Stimulated activated CD8-positive, alpha-beta memory T cell treated with anti-CD3 and anti-CD28 coated beads, Interleukin-4, amount 100 ng/mL, for 1 hour (primary cell): Measurements from ENCODE around the gene ZXDC.

ENCODE experiments used
- DNase-seq, 2 donors: peaks; one replicate each; pipeline ENCODE4 v3.0.0-alpha.2; 2020; ENCODE audit warnings: low read depth in 2 of 2, low spot score in 1 of 2

ZXDC gene

DNA sequence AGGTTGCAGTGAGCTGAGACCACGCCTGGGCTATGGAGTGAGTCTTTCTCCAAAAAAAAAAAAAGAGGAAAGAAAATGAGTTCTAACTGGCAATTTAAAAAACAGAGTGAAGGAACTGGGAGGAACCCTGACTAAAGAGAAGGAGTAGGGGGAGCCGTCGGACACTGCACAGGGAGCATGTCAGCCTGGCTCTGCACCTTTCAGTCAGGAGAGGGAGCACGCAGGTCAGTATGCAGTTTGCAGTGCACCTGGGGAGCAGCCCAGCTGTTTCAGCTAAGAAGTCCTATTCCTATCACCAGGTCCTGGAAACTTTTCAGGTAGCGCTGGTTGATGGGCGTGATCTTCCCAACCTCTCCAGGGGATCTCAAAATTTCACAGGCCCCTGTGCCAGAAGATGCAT, 14.9 kb upstream of the ZXDC start:
- no peak for DNase-seq

DNA sequence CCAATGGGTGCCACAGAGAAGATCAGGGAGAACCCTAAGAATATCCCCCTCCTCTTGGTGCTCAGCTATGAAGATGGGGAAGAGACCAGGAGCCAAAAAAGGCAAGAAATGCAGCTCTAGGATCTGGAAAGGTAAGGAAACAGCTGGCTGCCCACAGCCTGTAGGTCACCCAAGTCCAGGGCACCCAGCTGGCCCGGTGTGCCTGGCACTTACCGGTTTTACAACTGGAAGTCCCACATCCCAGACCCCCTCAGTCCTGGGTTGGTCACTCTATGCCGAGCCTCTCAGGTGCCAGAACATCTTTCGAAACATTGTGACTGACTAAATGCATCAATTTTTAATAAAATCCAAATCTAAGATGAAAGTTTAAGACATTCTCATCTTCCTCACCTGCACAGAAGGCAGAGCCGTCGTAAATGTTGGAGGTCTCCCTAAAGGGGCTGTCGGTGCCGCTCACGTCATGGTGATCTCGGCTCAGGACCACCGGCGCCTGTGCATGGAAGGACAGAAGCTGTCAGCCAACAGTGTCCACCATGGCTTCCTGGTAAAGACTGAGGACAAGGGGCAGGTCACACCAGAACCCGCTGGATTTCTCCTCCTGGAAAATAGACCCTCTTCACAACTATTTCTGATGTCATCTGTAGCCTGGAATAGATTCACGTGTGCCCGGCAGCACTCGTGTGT, 13.3 kb upstream of the ZXDC start:
- no peak for DNase-seq

DNA sequence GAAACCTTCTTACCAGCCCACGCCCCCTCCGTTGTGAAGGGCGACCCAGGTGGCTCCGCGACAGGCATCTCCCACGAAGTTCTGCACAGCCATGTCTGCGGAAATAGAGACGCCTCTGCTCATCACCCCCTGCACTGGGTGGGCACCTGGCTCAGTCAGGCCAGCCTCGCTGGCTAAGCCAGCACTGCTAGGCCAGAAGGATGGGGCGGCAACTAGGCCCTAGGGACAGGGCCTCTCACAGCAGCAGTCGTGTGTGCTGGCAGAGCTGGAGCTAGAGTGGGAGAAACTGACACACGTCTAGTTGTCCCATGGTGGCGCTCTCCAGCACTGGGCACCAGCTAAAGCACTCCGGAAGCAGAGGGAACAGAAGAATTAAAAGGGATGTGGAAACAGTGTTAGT, 12.5 kb upstream of the ZXDC start:
- DNase-seq: no peak

DNA sequence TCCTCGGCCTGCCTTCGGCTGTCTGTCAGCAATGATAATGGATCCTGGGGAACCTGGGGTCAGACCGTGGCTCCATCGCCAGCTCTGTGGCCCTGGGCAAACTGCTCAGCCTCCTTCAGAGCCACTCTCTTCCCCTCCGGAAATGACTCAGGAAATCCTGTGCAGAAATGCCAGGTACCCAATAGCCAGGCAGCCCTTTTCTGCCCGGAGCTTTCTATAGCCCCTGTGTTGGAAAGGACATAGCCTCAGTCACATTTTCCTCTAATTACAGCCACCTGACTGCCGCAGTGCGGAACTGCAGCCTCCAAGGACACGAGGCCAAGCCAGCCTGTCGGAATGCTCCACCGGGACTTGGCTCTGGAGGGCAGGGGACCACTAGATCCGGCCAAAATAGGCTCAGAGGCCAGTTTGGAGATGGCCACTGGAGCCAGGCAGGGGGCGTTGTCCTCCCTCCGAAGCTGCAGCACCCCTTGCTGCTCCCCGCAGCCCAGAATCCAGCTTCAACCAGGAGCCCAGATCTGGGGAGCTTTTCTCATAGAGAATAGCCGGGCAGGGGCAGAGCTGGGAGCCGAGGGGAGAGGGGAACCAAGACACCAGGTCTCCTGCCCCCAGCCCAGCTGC, 11.6 kb upstream of the ZXDC start:
- no peak for DNase-seq

DNA sequence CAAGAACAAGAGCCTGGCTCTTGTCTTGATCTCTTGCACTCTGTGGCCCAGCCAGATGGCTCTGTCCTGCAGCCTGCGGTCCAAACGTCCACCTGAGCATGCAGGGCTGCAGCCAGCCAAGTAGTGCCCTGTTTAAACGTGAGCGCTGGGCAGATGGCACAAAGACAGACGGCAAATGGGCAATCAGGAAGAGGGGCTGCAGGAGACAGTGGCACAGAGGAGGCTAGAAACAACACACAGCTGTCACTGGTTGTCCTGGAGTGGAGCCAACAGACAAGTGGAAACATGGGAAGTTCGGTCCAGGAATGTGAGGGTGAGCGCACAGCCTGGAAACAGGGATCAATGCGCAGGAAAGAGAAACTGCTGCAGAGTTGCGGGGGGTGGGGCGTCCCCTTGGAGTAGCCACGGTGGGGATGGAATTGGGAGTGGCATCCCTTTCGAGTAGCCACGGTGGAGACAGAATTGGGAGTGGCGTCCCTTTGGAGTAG, 10.7 kb upstream of the ZXDC start:
- no peak for DNase-seq

DNA sequence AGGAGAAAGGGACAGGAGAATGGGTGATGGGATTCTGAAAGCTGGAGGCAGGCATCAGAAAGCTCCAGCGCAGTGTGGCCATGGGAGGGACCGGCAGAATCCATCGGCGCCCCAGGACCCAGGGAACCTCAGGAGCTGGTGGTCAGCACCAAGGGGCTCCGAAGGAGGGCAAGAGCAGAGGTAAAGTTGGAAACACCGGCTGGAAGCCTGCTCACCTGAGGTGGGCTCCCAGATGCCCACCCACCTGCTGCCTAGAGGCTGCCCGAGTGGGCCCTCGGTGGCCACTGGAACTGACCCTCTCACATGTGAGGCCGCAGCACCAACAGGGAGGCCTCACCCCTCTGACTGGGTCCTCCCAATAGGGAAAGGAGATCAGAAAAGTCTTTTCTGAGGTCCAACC, 10.3 kb upstream of the ZXDC start:
- no peak for DNase-seq

DNA sequence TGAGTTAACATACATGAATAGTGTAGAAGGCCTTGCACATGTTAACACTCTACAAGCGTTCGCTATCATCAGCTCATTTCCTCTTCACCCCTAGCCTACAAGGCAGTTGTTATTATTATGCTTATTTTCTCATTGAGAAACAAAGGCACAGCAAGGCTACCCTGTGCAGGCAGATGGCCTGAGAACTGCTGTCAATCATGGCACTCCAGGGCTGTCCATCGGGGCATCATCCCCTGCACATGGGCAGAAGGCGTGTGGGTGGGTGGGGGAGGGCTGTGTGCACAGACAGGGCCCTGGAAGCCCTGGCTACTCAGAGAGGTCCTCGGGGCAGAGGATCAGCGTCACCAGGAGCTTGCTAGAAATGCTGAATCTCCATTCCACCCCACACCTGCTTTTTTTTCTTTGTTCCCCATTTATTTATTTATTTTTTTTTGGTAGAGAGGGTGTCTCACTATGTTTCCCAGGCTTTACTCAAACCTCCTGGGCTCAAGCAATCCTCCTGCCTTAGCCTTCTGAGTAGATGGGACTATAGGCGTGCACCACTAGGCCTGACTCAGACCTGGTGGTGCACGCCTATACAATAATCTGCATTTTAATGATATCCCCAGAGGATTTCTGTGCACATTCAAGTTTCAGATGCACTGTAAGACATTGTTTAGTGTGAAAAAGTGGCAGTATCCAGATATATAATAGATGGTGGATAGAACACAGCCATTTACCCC, 9.6 kb upstream of the ZXDC start:
- DNase-seq: no peak

DNA sequence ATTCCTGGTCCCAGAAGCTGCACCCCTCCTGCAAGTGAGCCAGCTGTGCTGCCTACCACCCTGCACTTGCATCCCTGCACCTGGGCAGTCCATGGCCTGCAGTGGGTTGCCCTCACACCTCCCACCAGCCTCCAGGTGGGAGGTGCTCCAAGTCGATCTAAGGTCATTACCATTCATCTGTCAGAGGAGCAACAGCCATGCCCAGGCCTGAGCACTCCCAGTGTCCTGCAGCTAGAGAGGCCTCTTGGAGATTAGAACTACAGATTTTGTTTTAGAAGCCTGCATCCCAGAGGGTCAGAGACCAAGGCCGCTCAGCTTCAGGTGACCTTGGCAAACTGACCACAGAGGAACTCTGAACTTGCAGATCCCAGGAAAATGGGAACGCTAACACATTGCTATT, 9.0 kb upstream of the ZXDC start:
- no peak for DNase-seq

DNA sequence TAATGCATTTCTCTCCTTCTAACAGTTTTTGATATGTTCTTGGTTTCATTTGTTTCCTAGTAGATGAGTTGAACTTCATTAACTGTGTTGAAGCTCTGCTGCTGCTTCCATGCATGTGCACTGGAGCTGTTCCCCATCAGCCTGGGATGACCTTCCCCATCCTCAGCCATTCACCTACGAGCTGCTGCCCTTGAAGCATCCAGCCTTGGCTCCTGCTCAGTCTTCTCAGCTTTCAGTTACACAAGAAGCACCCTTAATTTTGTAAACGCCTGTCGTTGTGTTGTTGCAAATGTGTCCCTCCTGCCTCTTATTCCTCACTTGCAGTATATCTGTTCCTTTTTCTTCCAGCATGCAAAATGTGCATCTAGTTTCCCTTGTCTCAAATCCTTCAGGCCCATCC, 8.5 kb upstream of the ZXDC start:
- no peak for DNase-seq

DNA sequence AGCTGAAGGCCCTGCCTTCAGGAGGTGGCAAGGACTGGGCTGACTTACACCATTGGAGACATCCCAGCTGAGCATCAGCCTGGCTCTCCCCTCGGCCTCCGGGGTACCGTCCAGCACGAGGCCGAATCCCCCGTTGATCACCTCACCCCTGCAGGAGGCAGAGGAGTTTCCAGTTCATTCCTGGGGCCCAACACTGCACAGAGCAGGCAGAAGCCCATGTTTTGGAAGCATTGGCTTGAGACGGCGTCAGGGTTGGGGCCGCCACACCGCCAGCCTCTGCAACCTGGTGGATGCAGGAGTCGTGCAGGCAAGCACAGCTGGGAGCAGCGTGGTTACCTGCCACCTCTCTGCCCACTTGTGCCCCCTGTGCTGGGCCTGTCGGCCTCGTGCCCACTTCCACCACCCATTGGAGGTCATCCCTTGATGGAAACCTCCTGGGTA, 7.7 kb upstream of the ZXDC start:
- no peak for DNase-seq

DNA sequence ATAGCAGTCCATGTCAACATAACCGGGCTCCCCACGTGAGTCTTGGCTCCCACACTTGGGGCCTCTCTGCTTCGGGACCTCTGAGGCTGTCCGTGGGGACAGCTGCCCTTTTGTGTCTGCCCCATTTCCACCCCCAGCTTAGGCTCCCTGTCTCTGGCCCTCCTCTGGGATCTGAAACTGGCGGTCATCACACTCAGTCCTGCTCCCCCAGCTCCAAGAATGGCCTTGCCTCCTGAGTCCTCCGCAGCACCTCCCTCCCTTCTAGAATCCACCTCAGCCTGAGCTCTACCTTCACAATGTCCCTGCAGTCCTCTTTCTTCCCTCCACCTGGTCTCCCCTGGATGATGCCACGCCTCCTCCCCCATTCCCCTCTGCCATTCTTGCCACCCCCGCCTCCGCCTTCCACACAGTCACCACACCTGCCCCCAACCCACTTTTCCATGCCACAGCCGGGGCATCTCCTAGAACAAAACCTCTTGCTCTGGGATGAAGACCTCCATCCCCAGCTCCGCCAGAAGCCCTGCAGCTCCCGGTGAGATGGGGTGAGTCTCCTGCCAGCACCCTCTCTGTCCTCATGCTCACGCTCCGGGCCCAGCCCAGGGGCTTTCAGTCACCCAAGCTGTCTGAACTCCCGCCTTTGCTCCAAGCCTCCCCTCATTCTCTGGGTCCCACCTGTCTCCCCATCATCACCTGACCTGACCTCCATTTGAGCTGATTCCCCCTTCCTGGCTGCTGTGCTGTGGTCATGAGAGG, 7.0 kb upstream of the ZXDC start:
- DNase-seq: no peak

DNA sequence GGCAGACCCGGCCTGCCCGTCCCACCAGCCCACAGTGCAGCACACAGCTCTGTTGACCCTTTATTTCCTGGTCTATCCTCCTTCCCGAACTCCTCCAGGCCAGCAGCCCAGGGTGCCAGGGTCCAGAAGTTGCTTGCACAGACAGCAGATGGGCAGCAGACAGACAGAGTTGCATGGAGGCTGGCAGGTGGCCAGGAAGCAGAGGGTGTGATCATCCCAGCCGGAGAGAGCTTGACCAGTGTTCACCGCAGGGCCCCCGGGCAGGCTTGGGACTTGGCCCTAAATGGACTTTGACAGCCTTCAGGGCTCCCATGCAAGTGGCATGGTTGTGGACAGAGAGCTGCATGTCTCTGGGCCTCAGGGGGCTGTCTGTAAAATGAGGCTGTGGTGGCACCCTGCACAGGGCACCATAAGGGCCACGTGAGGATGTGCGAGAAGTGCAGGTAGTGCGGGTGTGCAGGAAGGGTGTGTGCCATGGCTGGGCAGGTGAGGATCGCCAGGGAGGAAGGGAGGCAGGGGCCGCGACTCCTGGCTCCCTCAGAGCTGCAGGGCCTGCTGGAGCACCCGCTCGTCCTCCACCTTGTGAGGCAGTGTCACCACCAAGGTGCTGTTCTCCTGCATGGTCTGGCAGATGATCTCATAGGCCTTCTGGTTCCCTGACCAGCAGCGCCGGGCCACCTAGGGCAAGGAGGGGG, 6.3 kb upstream of the ZXDC start:
- DNase-seq: no peak

DNA sequence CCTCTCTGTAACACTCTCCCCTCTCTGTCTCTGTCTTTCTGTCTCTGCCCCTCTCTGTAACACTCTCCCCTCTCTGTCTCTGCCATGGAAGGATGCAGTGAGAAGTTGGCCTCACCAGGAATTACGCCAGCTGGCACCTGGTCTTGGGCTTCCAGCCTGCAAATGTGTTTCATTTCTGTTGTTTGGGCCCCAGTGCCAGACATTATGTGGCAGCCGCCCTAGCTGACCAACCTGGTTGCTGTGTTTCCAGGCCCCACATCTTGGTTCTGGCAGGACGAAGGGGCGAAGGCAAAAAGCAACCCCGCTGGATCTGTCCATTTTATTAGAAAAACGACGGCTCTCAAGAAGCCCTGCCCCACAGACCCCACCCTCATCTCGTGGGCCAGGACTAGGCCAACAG, 5.2 kb upstream of the ZXDC start:
- DNase-seq: no peak

DNA sequence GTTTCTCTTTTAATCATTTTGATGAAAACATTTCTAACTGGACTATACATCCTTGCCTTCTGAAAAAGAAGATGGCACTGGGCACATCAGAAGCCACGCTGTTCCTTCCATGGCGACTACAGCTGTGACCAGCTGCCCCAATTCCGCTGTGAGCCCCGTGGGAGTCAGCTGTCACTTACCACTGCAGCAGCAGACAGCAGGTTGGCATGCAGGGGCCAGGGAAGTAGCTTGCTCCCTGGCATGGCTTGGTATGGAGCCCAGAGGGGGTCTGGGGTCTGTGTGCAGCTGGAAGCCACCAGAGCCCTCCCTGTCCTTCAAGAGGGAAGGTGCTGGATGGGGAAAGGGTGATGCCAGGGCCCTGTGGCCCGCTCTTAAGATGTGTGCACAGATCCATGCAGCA, 4.5 kb upstream of the ZXDC start:
- DNase-seq: no peak

DNA sequence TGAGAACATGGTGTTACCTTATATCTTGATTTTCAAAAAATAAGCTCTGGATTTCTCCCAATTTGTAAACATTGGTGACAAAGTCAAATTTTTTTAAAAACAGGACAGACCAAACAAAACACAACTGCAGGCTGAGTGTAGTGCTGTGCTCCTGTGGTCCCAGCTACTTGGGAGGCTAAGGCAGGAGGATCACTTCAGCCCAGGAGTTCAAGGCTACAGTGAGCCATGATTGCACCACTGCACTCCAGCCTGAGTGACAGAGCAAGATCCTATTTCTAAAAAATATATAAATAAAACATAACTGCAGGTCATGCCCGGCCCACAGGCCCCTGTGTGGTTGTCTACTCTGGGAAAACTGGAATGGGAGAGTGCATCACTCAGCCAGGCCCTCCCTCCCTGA, 4.0 kb upstream of the ZXDC start:
- DNase-seq: no peak

DNA sequence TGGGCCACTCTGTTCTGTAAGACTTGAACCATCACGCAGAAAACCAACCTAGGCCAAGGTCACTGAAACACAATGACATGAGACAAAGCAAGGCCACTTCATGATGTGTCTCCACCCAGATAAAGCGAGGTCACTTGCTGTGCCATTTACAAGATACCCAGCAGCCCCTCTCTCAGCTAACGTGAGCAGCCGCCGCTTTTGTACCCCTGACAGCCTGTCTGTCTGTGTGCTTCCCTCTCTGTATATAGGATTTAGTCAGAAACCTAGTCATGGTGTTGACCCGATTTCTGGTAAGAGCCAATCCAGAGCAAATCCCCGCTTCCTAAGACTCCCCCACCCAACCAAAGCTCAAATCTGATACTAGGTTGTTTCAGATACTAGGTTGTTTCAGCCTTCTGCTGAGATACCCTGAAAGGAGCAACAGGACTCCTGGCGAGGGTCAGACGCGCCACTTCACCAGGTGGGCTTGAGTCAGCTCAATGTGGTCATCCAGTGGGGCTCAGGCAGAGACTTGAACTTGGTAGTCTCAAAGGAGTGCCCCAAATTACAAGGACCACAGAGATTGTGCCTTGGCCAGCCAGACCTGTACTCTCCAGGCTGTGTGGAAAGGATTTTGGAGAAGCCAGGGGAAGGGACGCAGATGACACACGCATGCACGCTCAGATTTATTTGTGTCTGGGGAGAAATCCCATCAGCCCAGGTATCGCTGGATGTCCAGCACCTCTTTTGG, 3.1 kb upstream of the ZXDC start:
- no peak for DNase-seq

DNA sequence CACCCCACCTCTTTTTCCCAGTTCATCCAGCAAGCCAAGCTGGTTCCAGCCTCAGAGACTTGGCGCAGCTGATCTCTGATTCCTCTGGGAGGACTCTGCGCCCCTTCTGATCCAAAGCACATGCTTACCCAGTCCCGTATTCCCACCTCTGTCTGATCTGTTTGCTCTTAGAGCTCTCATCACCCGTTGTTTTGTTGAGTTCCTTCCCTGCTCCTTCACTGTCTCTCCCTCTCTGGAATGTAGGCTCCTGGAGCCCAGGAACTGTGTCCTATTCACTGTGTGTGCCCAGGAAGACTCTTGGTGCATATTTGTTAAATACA, 1.3 kb upstream of the ZXDC start:
- no peak for DNase-seq

DNA sequence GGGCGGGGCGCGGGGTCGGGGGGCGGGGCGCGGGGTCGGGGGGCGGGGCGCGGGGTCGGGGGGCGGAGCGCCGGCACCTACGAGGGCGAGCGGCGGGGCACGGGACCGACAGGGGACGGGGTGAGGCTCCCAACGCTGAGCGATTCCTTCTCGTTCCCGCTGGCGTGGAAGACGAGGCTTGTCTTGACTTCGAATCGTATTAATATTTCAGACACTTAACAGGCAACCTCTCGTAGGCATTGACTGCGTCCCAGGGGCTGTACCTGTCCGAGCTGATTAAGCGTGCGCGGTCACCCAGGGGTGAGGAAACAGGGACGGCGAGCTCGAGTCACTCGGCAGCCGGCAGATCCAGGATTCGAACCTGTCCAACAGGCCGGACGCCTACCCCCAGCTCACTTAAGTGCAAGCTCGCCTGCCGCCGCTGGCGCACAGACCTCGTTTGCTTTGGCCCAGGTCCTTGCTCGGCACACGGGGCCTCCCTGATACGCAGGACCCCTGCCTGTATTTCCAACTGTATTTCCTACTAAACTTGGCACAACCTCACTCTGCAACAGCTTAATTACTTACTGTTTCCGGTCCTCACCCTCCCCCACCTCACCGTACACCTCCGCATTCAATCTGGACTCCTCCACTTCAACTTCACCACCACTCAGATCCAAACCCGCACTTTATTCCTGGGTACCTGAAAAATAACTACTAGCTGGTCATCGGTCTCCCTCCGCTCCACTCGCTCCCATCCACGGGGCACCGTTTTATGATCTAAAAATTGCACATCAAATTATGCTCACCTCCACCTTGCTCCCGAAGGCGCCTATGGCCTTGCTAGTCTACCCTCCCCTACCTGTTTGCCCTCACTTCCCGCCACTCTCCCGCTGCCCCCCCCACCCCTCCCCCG, 722 bp upstream of the ZXDC start:
- DNase-seq: no peak
